ENCODE measurements around the gene CBFB.

CBFB gene

DNA sequence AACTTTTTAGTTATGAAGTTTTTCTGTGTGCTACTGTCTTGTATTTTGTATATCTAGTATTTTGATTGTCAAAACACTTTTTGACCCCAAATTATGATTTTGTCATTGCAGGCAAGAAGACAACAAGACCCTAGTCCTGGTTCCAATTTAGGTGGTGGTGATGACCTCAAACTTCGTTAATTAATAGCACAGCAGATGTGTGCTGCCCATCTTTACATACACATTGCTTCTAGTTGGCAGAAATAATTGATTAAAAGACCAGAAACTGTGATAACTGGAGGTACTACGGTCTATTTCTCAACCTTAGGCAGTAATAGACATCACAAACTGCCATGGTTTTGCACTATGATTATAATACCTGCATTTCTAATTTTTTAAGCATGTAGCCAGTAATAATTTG is 69.7 kb downstream of the CBFB start:
- TF ChIP-seq, protein P1, sequence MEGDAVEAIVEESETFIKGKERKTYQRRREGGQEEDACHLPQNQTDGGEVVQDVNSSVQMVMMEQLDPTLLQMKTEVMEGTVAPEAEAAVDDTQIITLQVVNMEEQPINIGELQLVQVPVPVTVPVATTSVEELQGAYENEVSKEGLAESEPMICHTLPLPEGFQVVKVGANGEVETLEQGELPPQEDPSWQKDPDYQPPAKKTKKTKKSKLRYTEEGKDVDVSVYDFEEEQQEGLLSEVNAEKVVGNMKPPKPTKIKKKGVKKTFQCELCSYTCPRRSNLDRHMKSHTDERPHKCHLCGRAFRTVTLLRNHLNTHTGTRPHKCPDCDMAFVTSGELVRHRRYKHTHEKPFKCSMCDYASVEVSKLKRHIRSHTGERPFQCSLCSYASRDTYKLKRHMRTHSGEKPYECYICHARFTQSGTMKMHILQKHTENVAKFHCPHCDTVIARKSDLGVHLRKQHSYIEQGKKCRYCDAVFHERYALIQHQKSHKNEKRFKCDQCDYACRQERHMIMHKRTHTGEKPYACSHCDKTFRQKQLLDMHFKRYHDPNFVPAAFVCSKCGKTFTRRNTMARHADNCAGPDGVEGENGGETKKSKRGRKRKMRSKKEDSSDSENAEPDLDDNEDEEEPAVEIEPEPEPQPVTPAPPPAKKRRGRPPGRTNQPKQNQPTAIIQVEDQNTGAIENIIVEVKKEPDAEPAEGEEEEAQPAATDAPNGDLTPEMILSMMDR (IDR thresholded peaks at IDR 0.05; ENCODE audit: low read depth, low read length, missing control alignments), result no peak
- no peak for DNase-seq (ENCODE audit: low read depth)
- in situ Hi-C loops (cut with HindIII; ENCODE audit: low sequenced_read_pairs), result no loop called here
- H3K4me3 ChIP-seq (ENCODE audit: low read depth, low read length), result no peak overlapping the region

DNA sequence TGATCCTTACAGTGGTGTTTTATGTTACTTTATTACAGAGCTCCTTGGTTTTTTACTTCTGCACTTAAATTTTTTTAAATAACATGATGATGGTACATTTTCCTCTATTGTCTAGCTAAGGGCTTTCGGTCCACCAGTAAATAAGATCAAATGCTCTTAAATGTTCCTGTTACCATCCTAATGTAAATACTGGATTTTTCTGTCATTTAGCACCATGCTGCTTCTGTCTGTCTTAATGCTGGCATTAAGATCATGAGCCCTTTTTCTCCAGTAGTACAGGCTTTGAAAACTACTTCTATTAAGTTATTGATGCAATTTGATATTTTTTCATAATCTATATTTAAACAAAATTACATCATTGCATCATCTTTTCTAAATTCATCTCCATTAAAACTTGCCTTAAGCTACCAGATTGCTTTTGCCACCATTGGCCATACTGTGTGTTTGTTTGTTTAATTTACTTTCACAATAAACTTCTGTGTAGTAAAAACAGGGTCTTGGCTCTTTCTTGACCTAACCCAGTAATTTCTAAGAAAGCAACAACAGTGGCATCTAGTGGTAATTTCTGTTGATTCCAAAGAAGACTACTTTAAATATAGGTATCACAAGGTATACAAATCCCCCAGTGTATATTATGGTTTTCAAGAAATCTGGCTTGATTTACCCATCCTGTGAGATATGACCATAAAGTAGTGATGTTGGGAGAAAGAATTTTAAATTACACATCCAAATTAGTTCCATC is 71.8 kb downstream of the CBFB start:
- peak; percentile 31 for DNase-seq (ENCODE audit: low read depth)

DNA sequence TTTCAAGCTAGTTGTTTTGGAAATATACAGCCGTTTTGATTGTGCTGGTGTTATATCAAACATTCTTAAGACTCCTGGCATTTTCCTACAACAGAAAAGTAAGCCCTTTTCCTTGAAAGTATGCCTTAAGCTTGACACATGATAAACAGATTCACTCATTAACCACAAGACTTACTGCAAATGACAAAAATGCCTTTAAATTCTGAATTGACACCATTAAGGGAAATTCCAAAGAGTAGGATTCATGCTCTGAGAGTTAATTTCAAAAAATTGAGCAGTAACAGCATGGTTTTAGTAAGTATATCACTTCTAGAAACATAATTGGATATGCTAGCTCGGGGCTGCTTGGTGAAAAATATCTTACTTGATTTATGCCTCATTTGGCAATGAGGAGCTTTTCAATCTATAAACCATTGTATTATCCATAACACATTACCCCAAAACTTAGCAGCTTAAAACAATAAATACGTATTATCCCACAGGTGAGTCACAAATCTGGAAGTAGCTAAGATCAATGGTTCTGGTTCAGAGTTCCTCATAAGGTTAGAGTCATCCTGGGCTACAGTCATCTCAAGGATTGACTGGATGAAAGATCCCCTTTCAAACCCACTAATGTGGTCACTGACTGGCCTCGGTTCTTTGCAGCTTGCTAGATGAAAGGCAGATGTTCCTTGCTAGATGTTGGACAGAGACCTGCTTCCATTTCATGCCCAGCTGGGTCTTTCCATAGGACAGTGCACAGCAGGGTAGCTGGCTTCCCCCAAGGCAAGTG is 72.5 kb downstream of the CBFB start:
- in situ Hi-C loops (cut with HindIII; ENCODE audit: low sequenced_read_pairs), result loop anchor here (5.0 kb wide), 2 partner anchors 69 to 164 kb away; partner anchors contain the start of gene CES2
- peak; percentile 11 for DNase-seq (ENCODE audit: low read depth)
- no peak overlapping the region for H3K4me3 ChIP-seq (ENCODE audit: low read depth, low read length)
- TF ChIP-seq, protein P1 (IDR thresholded peaks at IDR 0.05; ENCODE audit: low read depth, low read length, missing control alignments), result no peak

More for the DNA sequence above, 71.8 kb downstream of the CBFB start:
- in situ Hi-C loops (cut with HindIII; ENCODE audit: low sequenced_read_pairs), result loop anchor here (5.0 kb wide), 2 partner anchors 68 to 163 kb away; partner anchors contain the start of gene CES2
- H3K4me3 ChIP-seq (ENCODE audit: low read depth, low read length), result no peak overlapping the region
- TF ChIP-seq, protein P1 (IDR thresholded peaks at IDR 0.05; ENCODE audit: low read depth, low read length, missing control alignments), result no peak

- H3K4me3 ChIP-seq (ENCODE audit: low read depth, low read length), result no peak overlapping the region
- in situ Hi-C loops (cut with HindIII; ENCODE audit: low sequenced_read_pairs), result loop anchor here (5.0 kb wide), 2 partner anchors 72 to 167 kb away; partner anchors contain the start of gene CES2
- DNase-seq (ENCODE audit: low read depth), result peak; percentile 2
- TF ChIP-seq, protein P1 (IDR thresholded peaks at IDR 0.05; ENCODE audit: low read depth, low read length, missing control alignments), result peak; percentile 45
Measured at GRCh38 chr16:67104061-67104460, 75.1 kb downstream of the CBFB start.

DNA sequence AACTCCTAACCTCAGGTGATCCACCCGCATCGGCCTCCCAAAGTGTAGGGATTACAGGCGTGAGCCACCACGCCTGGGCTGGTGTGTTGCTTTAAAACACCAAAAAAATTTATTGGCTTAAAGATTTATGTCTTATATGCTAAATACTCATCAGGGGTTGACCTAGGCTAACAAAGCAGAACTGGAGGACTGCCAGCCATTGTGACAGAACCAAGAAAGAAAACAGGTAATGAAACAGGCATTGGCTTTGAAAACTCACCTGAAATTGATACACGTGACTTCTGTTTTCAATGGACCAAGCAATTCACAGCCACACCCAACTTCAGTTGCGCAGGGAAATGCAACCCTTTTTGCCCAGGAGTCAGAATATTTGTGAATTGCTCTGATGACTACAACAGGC is 75.9 kb downstream of the CBFB start:
- in situ Hi-C loops (cut with HindIII; ENCODE audit: low sequenced_read_pairs), result loop anchor here (5.0 kb wide), 2 partner anchors 73 to 168 kb away; partner anchors contain the start of gene CES2
- DNase-seq (ENCODE audit: low read depth), result no peak
- TF ChIP-seq, protein P1 (IDR thresholded peaks at IDR 0.05; ENCODE audit: low read depth, low read length, missing control alignments), result no peak

DNA sequence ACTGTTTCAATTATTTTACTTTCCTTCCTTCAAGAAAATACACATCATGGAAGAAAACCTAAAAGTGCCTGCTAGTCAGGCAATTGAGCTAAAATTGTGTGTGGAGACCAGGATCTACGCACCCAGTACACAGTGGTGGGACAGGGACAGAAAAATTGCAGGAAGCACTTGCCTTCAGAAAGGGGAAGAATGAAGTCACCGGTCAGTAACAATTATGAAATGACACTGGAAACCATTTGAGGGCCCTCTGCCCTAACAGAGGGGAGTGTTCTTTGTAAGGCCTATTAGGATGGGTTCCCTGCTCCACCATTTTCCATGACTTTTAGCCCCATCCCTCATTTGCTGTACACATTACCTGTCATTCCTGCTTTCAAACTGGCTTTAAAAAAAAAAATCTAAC is 76.3 kb downstream of the CBFB start:
- no peak overlapping the region for H3K4me3 ChIP-seq (ENCODE audit: low read depth, low read length)
- TF ChIP-seq, protein P1 (IDR thresholded peaks at IDR 0.05; ENCODE audit: low read depth, low read length, missing control alignments), result no peak
- in situ Hi-C loops (cut with HindIII; ENCODE audit: low sequenced_read_pairs), result no loop called here
- DNase-seq (ENCODE audit: low read depth), result no peak

More for the DNA sequence above, 75.9 kb downstream of the CBFB start:
- no peak overlapping the region for H3K4me3 ChIP-seq (ENCODE audit: low read depth, low read length)
